Left hindlimb (tissue), 1 donor: ENCODE data around the gene RNF111.

Experiments
- DNase-seq: peaks from one replicate; pipeline ENCODE4 v3.0.0-alpha.2; 2018

The RNF111 gene

DNA sequence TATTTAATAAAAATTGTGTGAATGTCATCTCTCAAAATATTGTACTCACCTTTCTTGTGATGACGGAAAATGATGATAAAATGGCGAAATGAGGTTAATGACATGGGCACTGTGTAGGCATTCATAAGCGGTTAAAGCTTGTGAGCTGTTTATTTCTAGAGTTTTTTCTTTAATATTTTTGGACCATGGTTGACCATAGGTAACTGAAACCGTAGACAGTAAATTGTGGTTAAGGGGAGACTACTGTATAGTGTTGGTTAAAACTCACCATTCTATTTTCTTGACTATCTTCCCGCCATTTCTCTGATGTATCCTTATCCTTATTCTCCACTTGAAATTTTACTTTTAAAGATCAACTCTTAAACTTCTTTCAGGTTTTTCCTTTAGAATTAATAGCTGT is 14.5 kb downstream of the RNF111 start:
- DNase-seq = no peak

GRCh38 chr15:59002418-59002859 is 15.0 kb downstream of the RNF111 start:
- no peak for DNase-seq

DNA sequence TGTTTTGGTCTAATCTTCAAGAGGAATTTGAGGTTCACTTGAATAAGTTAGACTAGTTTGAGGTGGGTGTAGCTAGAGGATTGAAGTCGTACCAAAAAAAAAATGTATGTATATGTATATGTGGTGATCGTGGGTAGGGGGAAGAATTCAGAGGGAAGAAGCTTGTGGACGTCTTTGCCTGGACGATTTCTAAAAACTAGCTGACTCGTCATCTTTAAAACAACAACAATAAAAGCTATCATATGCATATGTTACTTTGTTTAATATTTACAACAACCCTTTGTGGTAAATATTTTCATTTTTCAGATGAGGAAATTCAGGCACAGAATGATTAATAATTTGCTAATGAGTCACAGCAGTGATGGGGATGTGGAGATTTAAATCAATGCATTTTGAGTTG is 18.1 kb downstream of the RNF111 start:
- DNase-seq = no peak

DNA sequence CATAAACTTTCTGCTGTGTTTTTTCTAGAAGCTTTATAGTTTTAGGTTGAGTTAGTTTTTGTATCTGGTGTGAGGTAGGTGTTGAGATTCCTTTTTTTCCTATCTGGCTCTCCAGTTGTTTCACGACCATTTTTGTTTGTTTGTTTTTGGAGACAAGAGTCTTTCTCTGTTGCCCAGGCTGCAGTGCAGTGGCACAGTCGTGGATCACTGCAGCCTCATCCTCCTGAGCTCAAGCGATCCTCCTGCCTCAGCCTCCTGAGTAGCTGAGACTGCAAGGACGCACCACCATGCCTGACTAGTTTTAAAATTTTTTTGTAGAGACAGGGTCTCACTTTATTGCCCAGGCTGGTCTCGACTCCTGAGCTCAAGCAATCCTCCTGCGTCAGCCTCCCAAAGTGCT is 20.6 kb downstream of the RNF111 start:
- no peak for DNase-seq

GRCh38 chr15:59011262-59011952 is 23.9 kb downstream of the RNF111 start:
- no peak for DNase-seq

DNA sequence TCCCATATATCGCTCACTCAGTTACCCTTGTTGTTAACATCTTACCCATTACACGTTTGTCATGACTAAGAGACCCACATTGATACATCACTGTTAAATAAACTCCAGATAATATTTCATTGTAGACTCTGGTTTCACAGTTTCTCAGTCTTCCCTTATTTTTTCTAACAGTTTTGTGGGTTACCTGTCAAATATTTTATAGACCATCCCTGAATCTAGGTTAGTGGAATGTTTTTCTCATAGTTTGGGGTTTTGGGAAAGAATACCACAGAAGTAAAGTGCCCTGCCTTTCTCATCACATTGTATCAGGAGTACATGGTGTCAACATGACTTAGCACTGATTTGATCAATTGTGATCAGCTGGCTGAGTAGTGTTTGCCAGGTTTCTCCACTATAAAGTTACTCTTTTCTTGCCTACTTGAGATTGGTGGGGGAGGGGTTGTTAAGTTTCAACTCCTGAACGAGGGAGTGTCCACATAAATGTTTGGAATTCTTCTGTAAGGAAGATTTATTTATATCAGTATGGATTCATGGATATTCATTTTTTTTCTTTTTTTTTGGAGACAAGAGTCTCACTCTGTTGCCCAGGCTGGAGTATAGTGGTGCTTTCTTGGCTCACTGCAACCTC is 25.9 kb downstream of the RNF111 start:
- no peak for DNase-seq

GRCh38 chr15:59014068-59014467 is 26.6 kb downstream of the RNF111 start:
- no peak for DNase-seq

- no peak for DNase-seq
Observed at GRCh38 chr15:59017449-59017848, 30.0 kb downstream of the RNF111 start.

- DNase-seq = no peak
Observed at GRCh38 chr15:59018833-59019232, 31.4 kb downstream of the RNF111 start.

- no peak for DNase-seq
Observed at GRCh38 chr15:59020322-59020721, 32.9 kb downstream of the RNF111 start.

GRCh38 chr15:59022188-59022587 is 34.7 kb downstream of the RNF111 start:
- no peak for DNase-seq

- no peak for DNase-seq
Observed at GRCh38 chr15:59026207-59026606, 38.7 kb downstream of the RNF111 start.

- DNase-seq = no peak
Observed at GRCh38 chr15:59028387-59028955, 41.0 kb downstream of the RNF111 start.

GRCh38 chr15:59029554-59029953 is 42.1 kb downstream of the RNF111 start:
- DNase-seq = no peak

DNA sequence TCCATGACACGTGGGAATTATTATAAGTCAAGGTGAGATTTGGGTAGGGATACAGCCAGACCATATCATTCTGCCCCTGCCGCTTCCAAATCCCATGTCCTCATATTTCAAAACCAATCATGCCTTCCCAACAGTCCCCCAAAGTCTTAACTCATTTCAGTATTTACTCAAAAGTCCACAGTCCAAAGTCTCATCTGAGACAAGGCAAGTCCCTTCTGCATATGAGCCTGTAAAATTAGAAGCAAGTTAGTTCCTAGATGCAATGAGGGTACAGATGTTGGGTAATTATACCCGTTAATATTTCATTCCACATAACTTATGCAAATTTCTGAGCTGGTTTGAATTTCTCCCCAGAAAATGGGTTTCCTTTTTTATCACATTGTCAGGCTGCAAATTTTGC is 47.7 kb downstream of the RNF111 start:
- no peak for DNase-seq

- DNase-seq = no peak
Observed at GRCh38 chr15:59039225-59039624, 51.8 kb downstream of the RNF111 start.

DNA sequence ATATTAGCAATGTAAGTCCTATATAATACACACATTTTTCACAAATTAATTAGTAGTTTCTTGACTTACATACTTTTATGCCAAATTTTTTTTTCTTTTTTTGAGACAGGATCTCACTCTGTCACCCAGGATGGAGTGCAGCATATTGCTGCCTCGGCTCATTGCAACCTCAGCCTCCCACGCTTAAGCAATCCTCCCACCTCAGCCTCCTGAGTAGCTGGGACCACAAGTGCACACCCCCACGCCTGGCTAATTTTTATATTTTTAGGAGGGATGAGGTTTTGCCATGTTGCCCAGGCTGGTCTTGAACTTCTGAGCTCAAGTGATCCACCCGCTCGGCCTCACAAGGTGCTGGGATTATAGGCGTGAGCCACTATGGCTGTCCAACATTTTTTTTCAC is 54.6 kb downstream of the RNF111 start:
- DNase-seq = no peak

GRCh38 chr15:59048897-59049296 is 61.4 kb downstream of the RNF111 start:
- no peak for DNase-seq

- DNase-seq = no peak
Observed at GRCh38 chr15:59051873-59052861, 64.7 kb downstream of the RNF111 start.

- no peak for DNase-seq
Observed at GRCh38 chr15:59052915-59053407, 65.5 kb downstream of the RNF111 start.

DNA sequence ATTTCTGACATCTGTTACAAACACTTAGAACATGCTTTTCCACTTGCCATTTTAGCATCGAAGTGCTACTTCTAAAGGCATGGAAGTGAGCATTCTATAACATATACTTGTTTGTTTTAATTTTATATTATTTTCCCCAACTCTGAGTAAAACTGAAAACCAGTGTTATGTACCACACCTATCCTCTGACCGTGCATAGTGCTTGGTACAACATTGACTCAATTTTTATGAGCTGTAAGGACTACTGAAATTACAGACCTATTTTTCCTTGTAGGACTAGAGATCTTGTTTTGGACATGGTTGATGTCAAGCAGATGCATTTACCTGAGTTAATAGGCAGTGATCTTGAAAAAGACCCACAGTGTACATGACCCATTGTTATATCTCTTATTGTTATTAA is 66.0 kb downstream of the RNF111 start:
- no peak for DNase-seq

DNA sequence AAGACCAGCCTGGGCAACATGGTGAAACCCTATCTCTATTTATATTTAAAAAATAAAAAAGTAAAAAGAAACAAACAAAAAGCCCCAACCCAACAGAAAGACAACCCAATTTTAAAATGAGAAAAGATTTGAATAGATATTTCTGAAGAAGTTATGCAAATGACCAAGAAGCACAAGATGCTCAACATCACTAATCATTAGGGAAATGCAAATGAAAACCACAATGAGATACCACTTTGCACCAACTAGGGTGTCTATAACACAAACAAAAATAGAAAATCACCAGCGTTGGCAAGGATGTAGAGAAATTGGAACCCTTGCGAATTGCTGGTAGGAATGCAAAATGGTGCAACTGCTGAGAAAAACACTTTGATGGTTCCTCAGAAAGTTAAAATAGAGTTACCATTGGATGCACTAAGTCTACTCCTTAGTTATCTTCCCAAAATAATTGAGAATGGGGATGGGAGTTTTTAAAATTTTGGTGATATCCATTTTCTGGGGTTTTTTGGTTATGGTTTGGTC is 71.7 kb downstream of the RNF111 start:
- DNase-seq = no peak

DNA sequence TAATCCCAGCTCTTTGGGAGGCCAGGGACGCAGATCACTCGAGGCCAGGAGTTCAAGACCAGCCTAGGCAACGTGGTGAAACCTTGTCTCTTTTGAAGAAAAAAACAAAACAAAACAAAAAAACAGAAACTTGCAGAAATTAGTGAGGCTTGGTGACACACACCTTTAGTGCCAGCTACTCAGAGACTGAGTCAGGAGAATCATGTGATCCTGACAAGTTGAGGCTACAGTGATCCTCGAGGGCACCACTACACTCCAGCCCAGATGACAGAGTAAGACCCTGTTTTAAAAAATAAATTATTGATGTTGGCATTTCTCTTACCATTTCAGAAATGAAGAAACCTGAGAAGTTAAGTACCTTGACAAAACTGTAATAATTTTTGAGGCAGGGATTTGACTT is 72.9 kb downstream of the RNF111 start:
- DNase-seq = no peak
